H9 (cell line): ENCODE results near the gene ANKRD34A. TPM values are rescaled to one million over a fixed set of nuclear protein-coding genes. Genes with fewer than 3 reads are reported as not detected.

Experiments used
- DNase-seq: peaks from one replicate; pipeline ENCODE4 v3.0.0-alpha.2; 2017
- H2AFZ ChIP-seq: one replicate; pipeline ENCODE4 v1.6.1; 2013; ENCODE audit warnings: mild to moderate bottlenecking, low read length, control low read depth, moderate library complexity
- H2AK5ac ChIP-seq: 2 replicates; pipeline ENCODE4 v1.6.1; 2013; ENCODE audit warnings: low read length, control low read depth, mixed read lengths; ENCODE audit not compliant: insufficient read length
- H2BK120ac ChIP-seq: one replicate; pipeline ENCODE4 v1.6.1; 2013; ENCODE audit warnings: low read depth, mild to moderate bottlenecking, low read length, control low read depth, inconsistent platforms; ENCODE audit not compliant: poor library complexity, severe bottlenecking
- H2BK12ac ChIP-seq: 2 replicates; pipeline ENCODE4 v1.6.1; 2013; ENCODE audit warnings: low read length, control low read depth, mixed read lengths, low read depth; ENCODE audit not compliant: insufficient read length
- H2BK15ac ChIP-seq: 2 replicates; pipeline ENCODE4 v1.6.1; 2013; ENCODE audit warnings: low read depth, low read length, control low read depth
- H2BK20ac ChIP-seq: one replicate; pipeline ENCODE4 v1.6.1; 2013; ENCODE audit warnings: low read depth, mild to moderate bottlenecking, low read length, control low read depth, inconsistent platforms; ENCODE audit not compliant: poor library complexity, severe bottlenecking
- H2BK5ac ChIP-seq: 2 replicates; pipeline ENCODE4 v1.6.1; 2013; ENCODE audit warnings: low read length, control low read depth, mixed read lengths; ENCODE audit not compliant: insufficient read length
- H3K14ac ChIP-seq: 2 replicates; pipeline ENCODE4 v1.6.1; 2013; ENCODE audit warnings: low read length, control low read depth; ENCODE audit not compliant: insufficient read depth
- H3K18ac ChIP-seq: 2 replicates; pipeline ENCODE4 v1.6.1; 2013; ENCODE audit warnings: low read depth, mild to moderate bottlenecking, mixed read lengths, low read length, control low read depth; ENCODE audit not compliant: insufficient read length
- H3K23ac ChIP-seq: 2 replicates; pipeline ENCODE4 v1.6.1; 2013; ENCODE audit warnings: low read length, control low read depth, mixed read lengths, low read depth; ENCODE audit not compliant: insufficient read length
- H3K23me2 ChIP-seq: 2 replicates; pipeline ENCODE4 v1.6.1; 2013; ENCODE audit warnings: low read depth, mild to moderate bottlenecking, mixed read lengths, low read length, control low read depth; ENCODE audit not compliant: insufficient read length, poor library complexity, severe bottlenecking
- H3K27ac ChIP-seq: 2 replicates; pipeline ENCODE4 v1.5.1; 2013; ENCODE audit warnings: low read length, control low read depth, mixed read lengths, low read depth; ENCODE audit not compliant: insufficient read length
- H3K27me3 ChIP-seq: 2 replicates; pipeline ENCODE4 v1.6.1; 2013; ENCODE audit warnings: low read length, control low read depth, inconsistent platforms; ENCODE audit not compliant: insufficient read depth
- H3K4ac ChIP-seq: 2 replicates; pipeline ENCODE4 v1.6.1; 2013; ENCODE audit warnings: low read depth, mild to moderate bottlenecking, control low read depth, inconsistent platforms, low read length, moderate library complexity
- H3K4me1 ChIP-seq: 2 replicates; pipeline ENCODE4 v1.6.1; 2013; ENCODE audit warnings: low read length, control low read depth, inconsistent platforms; ENCODE audit not compliant: insufficient read depth
- H3K4me2 ChIP-seq: 2 replicates; pipeline ENCODE4 v1.6.1; 2013; ENCODE audit warnings: low read length, control low read depth, mixed read lengths; ENCODE audit not compliant: insufficient read length, insufficient read depth
- H3K56ac ChIP-seq: 2 replicates; pipeline ENCODE4 v1.6.1; 2013; ENCODE audit warnings: low read depth, mild to moderate bottlenecking, mixed read lengths, low read length, control low read depth; ENCODE audit not compliant: insufficient read length
- H3K79me1 ChIP-seq: 2 replicates; pipeline ENCODE4 v1.6.1; 2013; ENCODE audit warnings: low read depth, mild to moderate bottlenecking, moderate library complexity, low read length, control low read depth, inconsistent platforms; ENCODE audit not compliant: insufficient read depth, poor library complexity, severe bottlenecking
- H3K79me2 ChIP-seq: 2 replicates; pipeline ENCODE4 v1.6.1; 2013; ENCODE audit warnings: low read length, control low read depth, inconsistent platforms; ENCODE audit not compliant: insufficient read depth
- H3K9ac ChIP-seq: 2 replicates; pipeline ENCODE4 v1.6.1; 2013; ENCODE audit warnings: low read length, control low read depth, mixed read lengths; ENCODE audit not compliant: insufficient read length; ENCODE audit errors: extremely low read depth
- H3K9me3 ChIP-seq: one replicate; pipeline ENCODE4 v1.6.1; 2013; ENCODE audit warnings: low read depth, low read length, inconsistent platforms; ENCODE audit not compliant: control insufficient read depth
- H3T11ph ChIP-seq: one replicate; pipeline ENCODE4 v1.6.1; 2013; ENCODE audit warnings: mild to moderate bottlenecking, low read length, control low read depth, inconsistent platforms
- H4K20me1 ChIP-seq: one replicate; pipeline ENCODE4 v1.6.1; 2013; ENCODE audit not compliant: control insufficient read depth, insufficient read length, insufficient read depth
- H4K5ac ChIP-seq: 2 replicates; pipeline ENCODE4 v1.6.1; 2013; ENCODE audit warnings: low read depth, mild to moderate bottlenecking, mixed read lengths, low read length, control low read depth; ENCODE audit not compliant: insufficient read length
- H4K8ac ChIP-seq: replicated peaks from 2 replicates; pipeline ENCODE4 v1.6.1; 2013; ENCODE audit warnings: low read length, control low read depth, mixed read lengths, low read depth; ENCODE audit not compliant: insufficient read length
- H4K91ac ChIP-seq: 2 replicates; pipeline ENCODE4 v1.6.1; 2013; ENCODE audit warnings: low read depth, mild to moderate bottlenecking, moderate library complexity, mixed read lengths, low read length, control low read depth; ENCODE audit not compliant: insufficient read length
- H3K27ac Mint-ChIP-seq, 3 experiments: 2 replicates in 2 of 3; 3 replicates in 1 of 3; pipeline ENCODE4 v1.8.0; 2020 to 2021; ENCODE audit warnings: mixed read lengths in 3 of 3, mild to moderate bottlenecking in 1 of 3, moderate library complexity in 1 of 3
- H3K27me3 Mint-ChIP-seq: 2 replicates; pipeline ENCODE4 v1.8.0; 2021; ENCODE audit warnings: low read depth, mild to moderate bottlenecking, moderate library complexity, mixed read lengths
- H3K36me3 Mint-ChIP-seq, 3 experiments: 2 replicates in 2 of 3; 3 replicates in 1 of 3; pipeline ENCODE4 v1.8.0; 2020 to 2021; ENCODE audit warnings: low read depth in 3 of 3, mixed read lengths in 3 of 3; ENCODE audit not compliant: insufficient read depth in 1 of 3
- H3K4me1 Mint-ChIP-seq, 2 experiments: 2 replicates each; pipeline ENCODE4 v1.8.0; 2020; ENCODE audit warnings: mixed read lengths in 2 of 2
- H3K4me3 Mint-ChIP-seq, 2 experiments: 2 replicates in 1 of 2; 3 replicates in 1 of 2; pipeline ENCODE4 v1.8.0; 2020 to 2021; ENCODE audit warnings: mild to moderate bottlenecking in 2 of 2, mixed read lengths in 2 of 2, moderate library complexity in 1 of 2
- H3K9me3 Mint-ChIP-seq, 2 experiments: 2 replicates in 1 of 2; 3 replicates in 1 of 2; pipeline ENCODE4 v1.8.0; 2020; ENCODE audit warnings: mild to moderate bottlenecking in 2 of 2, mixed read lengths in 2 of 2, moderate library complexity in 1 of 2
- WGBS: extraction: QIAGEN DNeasy Blood & Tissue Kit; methylation state at CpG from one replicate; pipeline ENCODE4 v1.1.7; 2013; ENCODE audit warnings: missing lambda C conversion rate, low lambda C conversion rate, mixed read lengths; ENCODE audit not compliant: insufficient read length; ENCODE audit errors: extremely low coverage; 5-methylcytosine and 5-hydroxymethylcytosine counted together
- total RNA-seq: library from RNA; stranded (reverse); gene quantifications from 2 replicates; pipeline ENCODE4 v1.2.1, GENCODE V29; 2021
- TF ChIP-seq, protein P1 (sequence below): fragments of 200-600 bp; sonication (generic); conservative IDR thresholded peaks from 3 replicates; pipeline ENCODE4 v1.8.0; 2021; ENCODE audit warnings: antibody characterized with exemption, mild to moderate bottlenecking

ANKRD34A gene
- total RNA-seq, 1 experiment from 2014 or later: 0.39 TPM

DNA sequence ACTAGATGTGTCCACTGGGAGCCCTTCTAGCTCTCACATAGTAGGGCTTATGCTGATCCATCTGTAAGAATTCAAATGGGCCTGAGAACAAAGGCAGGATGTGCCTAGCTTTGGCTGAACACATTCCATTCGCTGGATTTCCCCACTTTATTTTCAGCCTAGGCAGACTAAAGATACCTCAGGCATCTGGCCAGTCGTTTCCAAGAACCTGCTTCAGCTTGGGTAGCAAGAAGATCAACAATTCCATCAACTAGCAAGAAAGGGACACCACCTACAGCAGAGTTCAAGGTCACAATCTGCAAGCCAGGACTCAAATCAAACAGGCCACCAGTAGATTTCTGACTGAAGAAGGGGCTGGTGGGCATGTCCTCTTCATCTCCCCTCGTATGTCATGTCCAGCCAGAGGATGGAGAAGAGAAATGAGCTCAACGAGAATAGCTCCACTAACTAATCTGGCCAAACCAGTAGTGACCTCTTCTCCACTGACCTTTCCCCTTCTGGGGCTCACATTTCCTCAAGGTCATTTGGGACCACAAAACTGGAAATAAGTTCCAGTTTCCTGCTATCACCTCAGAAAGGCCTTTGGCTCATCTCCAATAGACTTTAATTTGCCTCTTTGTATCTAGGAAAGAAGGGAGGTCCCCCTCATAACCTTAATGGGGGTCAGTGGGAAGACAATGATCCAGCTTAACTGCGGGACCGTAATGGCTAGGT lies 17.8 kb upstream of the ANKRD34A start:
- Histone ChIP-seq H3K14ac (no peak overlapping the region), H3T11ph (no peak overlapping the region), H3K56ac (no peak overlapping the region), H2AFZ (no peak overlapping the region), H2BK15ac (no peak overlapping the region), H3K79me2 (no peaks in the 10 kb centered on the region), H3K9ac (no peak overlapping the region), H3K23me2 (no peaks in the 10 kb centered on the region), H2BK12ac (no peak overlapping the region), H4K5ac (no peak overlapping the region), H2BK20ac (no peak overlapping the region), H3K4me2 (no peak overlapping the region), H2AK5ac (no peak overlapping the region), H3K18ac (no peak overlapping the region), H2BK120ac (no peak overlapping the region), H4K91ac (no peak overlapping the region), H2BK5ac (no peak overlapping the region), H3K27me3 (no peaks in the 10 kb centered on the region), H3K27ac (no peak overlapping the region), H3K4me1 (peaks cover 17% of the 10 kb centered on the region), H4K8ac (no peak overlapping the region), H3K9me3 (no peaks in the 10 kb centered on the region), H4K20me1 (no peaks in the 10 kb centered on the region), H3K23ac (no peak overlapping the region), H3K79me1 (no peaks in the 10 kb centered on the region), H3K4ac (no peak overlapping the region)
- Mint-ChIP-seq H3K9me3 (no peaks in the 10 kb centered on the region), H3K27ac (peak overlapping the region in 1 of 3 experiments; percentile 72; a peak in 1 of 7 replicates), H3K36me3 (no peaks in the 10 kb centered on the region), H3K4me1 (peaks cover 23 to 30% of the 10 kb centered on the region in 2 experiments), H3K27me3 (peaks cover 5% of the 10 kb centered on the region), H3K4me3 (no peak overlapping the region)
- TF ChIP-seq, protein P1, sequence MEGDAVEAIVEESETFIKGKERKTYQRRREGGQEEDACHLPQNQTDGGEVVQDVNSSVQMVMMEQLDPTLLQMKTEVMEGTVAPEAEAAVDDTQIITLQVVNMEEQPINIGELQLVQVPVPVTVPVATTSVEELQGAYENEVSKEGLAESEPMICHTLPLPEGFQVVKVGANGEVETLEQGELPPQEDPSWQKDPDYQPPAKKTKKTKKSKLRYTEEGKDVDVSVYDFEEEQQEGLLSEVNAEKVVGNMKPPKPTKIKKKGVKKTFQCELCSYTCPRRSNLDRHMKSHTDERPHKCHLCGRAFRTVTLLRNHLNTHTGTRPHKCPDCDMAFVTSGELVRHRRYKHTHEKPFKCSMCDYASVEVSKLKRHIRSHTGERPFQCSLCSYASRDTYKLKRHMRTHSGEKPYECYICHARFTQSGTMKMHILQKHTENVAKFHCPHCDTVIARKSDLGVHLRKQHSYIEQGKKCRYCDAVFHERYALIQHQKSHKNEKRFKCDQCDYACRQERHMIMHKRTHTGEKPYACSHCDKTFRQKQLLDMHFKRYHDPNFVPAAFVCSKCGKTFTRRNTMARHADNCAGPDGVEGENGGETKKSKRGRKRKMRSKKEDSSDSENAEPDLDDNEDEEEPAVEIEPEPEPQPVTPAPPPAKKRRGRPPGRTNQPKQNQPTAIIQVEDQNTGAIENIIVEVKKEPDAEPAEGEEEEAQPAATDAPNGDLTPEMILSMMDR: no peak
- DNase-seq: no peak
- WGBS: no CpG with 5 or more reads among the region's 6 CpGs
